Measurements from ENCODE around the gene G3BP1. TPM values are rescaled to one million over a fixed set of nuclear protein-coding genes. Genes with fewer than 3 reads are reported as not detected.
A peak's percentile ranks its signal among the peaks of the same experiment; 100 is the strongest.

Gene G3BP1
- total RNA-seq, 2 donors from 2014 or later: 149 to 251 TPM

DNA sequence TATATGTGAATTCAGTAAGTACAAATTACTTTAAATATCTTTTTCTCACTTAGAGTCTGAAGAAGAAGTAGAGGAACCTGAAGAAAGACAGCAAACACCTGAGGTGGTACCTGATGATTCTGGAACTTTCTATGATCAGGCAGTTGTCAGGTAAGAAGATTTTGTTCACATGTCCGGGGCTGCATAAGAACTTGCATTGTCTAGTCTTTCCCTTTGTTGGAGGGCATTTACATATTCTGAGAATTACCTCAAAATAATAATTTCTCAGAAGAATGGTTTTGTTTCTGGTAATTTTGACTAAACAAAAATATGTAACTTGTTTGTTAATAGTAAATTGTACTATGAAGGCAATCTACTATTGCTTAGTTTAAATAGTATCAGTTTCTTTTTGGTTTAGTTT, 23.7 kb downstream of the G3BP1 start:
- Mint-ChIP-seq H3K27me3 (no peaks in the 10 kb centered on the region), H3K27ac (peak overlapping the region; percentile 31), H3K4me1 (peaks cover 19% of the 10 kb centered on the region), H3K4me3 (no peak overlapping the region), H3K9me3 (no peaks in the 10 kb centered on the region), H3K36me3 (ENCODE audit: low read depth) (peaks cover 100% of the 10 kb centered on the region)
- no peak for ATAC-seq (replicated peaks)

DNA sequence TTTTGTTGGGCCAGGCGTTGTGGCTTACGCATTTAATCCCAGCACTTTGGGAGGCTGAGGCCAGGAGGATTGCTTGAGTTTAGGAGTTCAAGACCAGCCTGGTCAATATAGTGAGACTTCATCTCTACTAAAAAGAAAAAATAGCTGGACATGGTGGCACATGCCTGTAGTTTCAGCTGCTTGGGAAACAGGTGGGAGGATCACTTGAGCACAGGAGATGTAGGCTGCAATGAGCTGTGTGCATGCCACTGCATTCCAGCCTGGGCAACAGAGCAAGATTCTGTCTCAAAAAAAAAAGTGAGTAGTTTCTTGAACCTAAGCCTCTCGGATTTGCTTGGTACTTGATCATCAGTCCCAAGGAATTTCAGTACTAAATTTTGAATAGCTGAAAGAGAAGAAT, 26.9 kb downstream of the G3BP1 start:
- no peak for ATAC-seq (replicated peaks)
- Mint-ChIP-seq H3K4me1 (peaks cover 19% of the 10 kb centered on the region), H3K27ac (peak overlapping the region; percentile 1)

DNA sequence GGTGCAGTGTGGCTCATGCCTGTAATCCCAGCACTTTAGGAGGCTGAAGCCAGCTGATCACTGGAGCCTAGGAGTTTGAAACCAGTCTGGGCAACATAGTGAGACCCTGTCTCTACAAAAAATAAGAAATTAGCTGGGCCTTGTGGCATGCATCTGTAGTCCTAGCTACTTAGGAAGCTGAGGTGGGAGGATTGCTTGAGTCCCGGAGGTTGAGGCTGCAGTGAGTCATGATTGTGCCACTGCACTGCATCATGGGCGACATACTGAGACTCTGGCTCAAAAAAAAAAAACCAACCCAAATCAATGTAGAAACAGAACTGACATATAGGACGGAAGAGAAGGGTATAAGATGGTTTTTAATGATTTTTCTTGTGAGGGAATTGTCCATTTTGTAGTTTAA, 27.7 kb downstream of the G3BP1 start:
- H3K4me1 Mint-ChIP-seq: peaks cover 16% of the 10 kb centered on the region
- no peak overlapping the region for H3K4me3 Mint-ChIP-seq
- H3K9me3 Mint-ChIP-seq: no peaks in the 10 kb centered on the region
- H3K36me3 Mint-ChIP-seq (ENCODE audit: low read depth): peaks cover 100% of the 10 kb centered on the region
- H3K27me3 Mint-ChIP-seq: no peaks in the 10 kb centered on the region
- ATAC-seq (replicated peaks): peak; percentile 77
- peak overlapping the region; percentile 32 for H3K27ac Mint-ChIP-seq

More for the DNA sequence above, 26.9 kb downstream of the G3BP1 start:
- no peaks in the 10 kb centered on the region for H3K9me3 Mint-ChIP-seq
- no peaks in the 10 kb centered on the region for H3K27me3 Mint-ChIP-seq
- H3K36me3 Mint-ChIP-seq (ENCODE audit: low read depth): peaks cover 100% of the 10 kb centered on the region
- H3K4me3 Mint-ChIP-seq: no peak overlapping the region

DNA sequence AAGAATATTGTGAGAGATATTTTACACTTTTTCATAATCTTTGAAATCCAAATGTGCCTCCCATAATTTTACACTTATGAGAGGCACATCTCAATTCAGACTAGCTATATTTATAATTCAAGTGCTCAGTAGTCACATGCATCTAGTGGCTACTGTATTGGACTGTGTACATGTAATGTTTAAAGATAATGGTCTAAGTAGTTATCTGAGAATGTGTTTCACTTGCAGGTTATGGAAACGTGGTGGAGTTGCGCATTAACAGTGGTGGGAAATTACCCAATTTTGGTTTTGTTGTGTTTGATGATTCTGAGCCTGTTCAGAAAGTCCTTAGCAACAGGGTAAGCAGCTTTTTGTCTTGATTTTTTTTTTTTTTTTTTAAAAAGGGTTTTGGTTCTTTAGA, 28.8 kb downstream of the G3BP1 start:
- Mint-ChIP-seq H3K4me1 (peaks cover 23% of the 10 kb centered on the region), H3K9me3 (no peaks in the 10 kb centered on the region), H3K36me3 (ENCODE audit: low read depth) (peaks cover 100% of the 10 kb centered on the region), H3K4me3 (no peak overlapping the region), H3K27me3 (no peaks in the 10 kb centered on the region), H3K27ac (no peak overlapping the region)
- ATAC-seq (replicated peaks): no peak

DNA sequence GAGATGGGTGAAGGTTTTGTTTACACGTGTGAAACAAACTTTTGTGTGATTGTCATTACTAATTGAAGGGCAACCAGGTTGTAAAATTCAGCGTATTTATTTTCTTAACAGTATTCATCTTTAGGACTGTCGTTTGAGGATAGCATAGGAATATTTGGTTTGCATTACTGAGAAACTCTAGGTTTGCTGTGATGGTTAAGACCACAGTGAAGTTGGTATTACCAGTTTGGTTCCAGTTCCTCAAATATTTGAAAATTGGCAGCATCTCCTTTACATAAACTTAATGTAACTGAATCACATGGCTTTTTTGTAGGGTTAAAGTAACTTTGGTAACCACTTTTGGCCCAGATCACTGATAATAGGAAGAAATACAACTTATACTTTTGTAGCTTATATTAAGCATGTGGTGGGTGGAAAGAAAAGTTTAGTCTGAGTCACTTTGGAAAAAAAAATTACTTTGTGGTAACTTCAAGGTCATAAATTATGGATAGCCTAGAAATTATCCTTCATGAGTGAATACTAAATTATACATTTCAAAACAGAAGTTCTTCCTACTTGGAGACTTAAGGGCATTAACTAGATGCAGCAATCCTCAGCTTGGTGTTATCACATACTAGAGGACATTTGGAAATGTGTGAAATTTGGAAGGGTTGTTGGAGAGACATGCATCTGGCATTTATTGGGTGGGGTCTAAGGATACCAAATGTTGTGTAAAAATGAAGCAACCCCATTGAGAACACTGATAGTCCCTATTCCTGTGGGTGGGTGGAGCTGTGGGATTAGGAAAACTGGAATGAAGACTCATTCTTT, 33.9 kb downstream of the G3BP1 start:
- peaks cover 24% of the 10 kb centered on the region for H3K4me1 Mint-ChIP-seq
- peaks cover 100% of the 10 kb centered on the region for H3K36me3 Mint-ChIP-seq (ENCODE audit: low read depth)
- ATAC-seq (replicated peaks): peak; percentile 44
- no peaks in the 10 kb centered on the region for H3K27me3 Mint-ChIP-seq
- H3K9me3 Mint-ChIP-seq: no peaks in the 10 kb centered on the region
- peak overlapping the region; percentile 54 for H3K27ac Mint-ChIP-seq
- no peak overlapping the region for H3K4me3 Mint-ChIP-seq

DNA sequence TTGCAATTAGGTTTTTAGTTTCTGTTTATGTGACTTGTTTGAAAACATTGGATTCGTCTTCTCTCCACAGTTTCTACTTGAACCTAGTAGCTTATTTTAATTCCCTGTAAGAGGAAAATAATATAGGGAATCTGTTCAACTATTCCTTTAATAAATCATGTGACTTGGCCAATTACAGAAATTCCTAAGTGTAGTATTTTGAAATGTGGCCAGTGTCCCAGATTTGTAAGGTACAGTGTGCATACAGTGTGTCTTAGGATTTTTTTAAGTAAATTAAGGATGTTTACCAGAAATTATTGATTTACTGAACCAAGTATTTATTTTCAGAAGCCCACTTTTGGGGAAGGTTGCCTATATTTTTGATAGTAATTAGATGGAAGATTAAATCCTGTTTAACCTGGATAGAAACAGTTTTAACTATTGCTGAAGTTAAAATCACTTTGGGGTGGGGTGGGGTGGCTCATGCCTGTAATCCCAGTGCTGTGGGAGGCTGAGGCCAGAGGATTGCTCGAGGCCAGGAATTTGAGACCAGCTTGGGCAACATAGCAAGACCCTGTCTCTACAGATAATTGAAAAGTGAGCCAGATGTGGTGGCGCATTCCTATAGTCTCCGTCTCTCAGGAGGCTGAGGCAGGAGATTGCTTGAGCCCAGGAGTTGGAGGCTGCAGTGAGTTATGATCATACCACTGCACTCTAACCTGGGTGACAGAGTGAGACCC, 36.9 kb downstream of the G3BP1 start:
- Mint-ChIP-seq H3K27ac (no peak overlapping the region), H3K27me3 (no peaks in the 10 kb centered on the region), H3K4me3 (no peak overlapping the region), H3K36me3 (ENCODE audit: low read depth) (peaks cover 100% of the 10 kb centered on the region), H3K9me3 (no peaks in the 10 kb centered on the region), H3K4me1 (peaks cover 34% of the 10 kb centered on the region)
- ATAC-seq (replicated peaks): no peak

DNA sequence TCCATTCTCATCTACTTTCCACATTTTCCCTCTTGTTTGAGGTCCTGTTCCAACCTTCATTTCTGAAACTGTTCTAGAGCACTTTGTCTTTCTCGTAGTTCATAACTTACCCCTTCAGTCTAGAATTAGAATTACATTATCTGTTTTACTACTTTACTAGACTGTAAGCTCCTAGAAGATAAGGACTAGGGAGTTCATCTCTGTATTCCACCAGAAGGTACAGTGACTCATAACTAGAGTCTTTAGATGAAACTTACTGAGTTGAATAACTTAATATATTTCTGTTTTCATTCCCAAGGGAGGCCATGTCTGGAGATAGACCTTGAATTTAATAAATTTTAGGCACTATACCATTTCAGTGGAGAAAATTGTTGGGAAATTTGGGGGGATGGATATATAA, 38.7 kb downstream of the G3BP1 start:
- H3K36me3 Mint-ChIP-seq (ENCODE audit: low read depth): peaks cover 94% of the 10 kb centered on the region
- ATAC-seq (replicated peaks): peak; percentile 59
- H3K4me1 Mint-ChIP-seq: peaks cover 26% of the 10 kb centered on the region
- no peaks in the 10 kb centered on the region for H3K27me3 Mint-ChIP-seq
- no peaks in the 10 kb centered on the region for H3K9me3 Mint-ChIP-seq
- peak overlapping the region; percentile 75 for H3K27ac Mint-ChIP-seq
- H3K4me3 Mint-ChIP-seq: no peak overlapping the region

DNA sequence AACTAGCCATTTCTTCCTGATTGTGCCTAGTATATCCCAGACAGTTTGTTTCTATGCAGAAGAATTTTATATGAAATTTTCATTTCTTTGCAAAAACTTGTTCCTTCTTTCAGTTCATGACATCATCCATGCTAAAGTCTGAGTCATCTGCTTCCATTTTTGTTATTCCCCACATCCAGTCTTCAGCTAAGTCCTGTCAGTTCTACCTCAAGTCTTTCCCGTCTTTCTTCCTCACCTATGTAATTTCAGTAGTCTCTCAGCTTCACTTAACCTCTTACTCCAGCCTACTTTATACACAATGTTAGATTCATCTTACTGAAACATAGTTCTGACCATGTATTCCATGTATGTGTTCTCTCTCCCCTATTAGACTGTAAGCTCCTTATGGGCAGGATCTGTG, 39.1 kb downstream of the G3BP1 start:
- Mint-ChIP-seq H3K4me3 (no peak overlapping the region), H3K27ac (peak overlapping the region; percentile 75), H3K4me1 (peaks cover 21% of the 10 kb centered on the region), H3K36me3 (ENCODE audit: low read depth) (peaks cover 92% of the 10 kb centered on the region), H3K27me3 (no peaks in the 10 kb centered on the region), H3K9me3 (no peaks in the 10 kb centered on the region)
- no peak for ATAC-seq (replicated peaks)

DNA sequence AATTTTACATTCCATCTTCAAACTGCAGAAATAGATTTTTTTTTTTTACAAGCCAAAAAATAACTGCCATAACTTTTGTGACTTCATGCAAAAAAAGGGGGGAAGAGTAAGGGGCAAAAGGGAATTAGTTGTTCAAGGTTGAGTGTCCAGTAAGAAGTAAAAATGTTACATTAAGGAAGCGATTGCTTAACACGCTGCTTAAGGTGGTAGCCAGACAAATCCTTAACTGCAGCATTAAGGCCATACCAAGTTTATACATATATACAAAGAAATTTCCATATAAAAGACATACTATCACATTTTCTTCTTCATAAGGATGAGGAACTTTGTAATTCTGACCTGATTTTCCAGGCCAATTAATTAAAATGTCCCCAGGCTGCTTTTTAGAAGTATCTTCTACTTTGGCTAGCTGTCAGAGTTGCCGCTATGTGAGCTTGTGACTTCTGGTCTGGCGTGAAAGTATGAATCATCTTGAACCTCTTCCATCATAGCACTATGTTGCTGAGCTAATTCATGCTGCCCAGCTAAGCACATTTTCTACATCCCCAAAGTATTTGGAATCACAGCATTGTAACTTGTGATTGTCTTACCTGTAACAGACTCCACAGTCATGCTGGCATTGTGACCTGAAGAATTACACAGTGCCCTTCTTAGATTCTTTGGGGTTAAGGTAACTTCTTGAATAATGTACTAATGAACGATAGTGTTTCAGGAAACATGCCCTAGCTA, 40.0 kb downstream of the G3BP1 start:
- no peak overlapping the region for H3K4me3 Mint-ChIP-seq
- H3K9me3 Mint-ChIP-seq: no peaks in the 10 kb centered on the region
- H3K27me3 Mint-ChIP-seq: no peaks in the 10 kb centered on the region
- no peak overlapping the region for H3K27ac Mint-ChIP-seq
- peaks cover 14% of the 10 kb centered on the region for H3K4me1 Mint-ChIP-seq
- ATAC-seq (replicated peaks): no peak
- H3K36me3 Mint-ChIP-seq (ENCODE audit: low read depth): peaks cover 88% of the 10 kb centered on the region

DNA sequence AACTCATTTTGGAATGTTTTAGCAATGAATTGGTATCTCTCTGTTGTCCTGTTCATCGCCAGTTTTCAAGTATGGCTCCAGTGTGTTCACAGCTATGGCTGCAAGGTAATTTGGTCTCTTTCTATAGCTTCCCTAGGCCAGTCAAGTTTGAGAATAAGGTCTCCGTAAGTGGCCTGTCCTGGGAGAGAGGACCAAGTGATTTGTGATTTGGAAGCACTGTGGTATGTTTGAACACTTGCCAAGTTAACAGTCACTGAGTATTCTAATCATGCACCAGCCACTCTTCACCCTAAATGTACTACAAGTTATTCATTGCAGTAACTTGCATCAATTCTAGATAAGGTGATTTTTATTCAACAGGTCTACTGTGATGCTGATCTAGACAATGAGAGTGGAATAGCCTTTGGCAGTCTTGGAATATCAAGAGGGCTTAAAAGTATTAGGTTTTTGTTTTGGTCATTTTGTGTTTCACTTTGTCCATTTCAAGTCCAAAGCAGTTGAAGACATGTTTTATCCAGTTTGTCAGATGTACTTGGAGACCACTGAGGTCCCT, 41.1 kb downstream of the G3BP1 start:
- Mint-ChIP-seq H3K36me3 (ENCODE audit: low read depth) (peaks cover 84% of the 10 kb centered on the region), H3K27ac (no peak overlapping the region), H3K9me3 (no peaks in the 10 kb centered on the region), H3K4me3 (no peak overlapping the region), H3K27me3 (no peaks in the 10 kb centered on the region), H3K4me1 (peaks cover 14% of the 10 kb centered on the region)
- ATAC-seq (replicated peaks): no peak

DNA sequence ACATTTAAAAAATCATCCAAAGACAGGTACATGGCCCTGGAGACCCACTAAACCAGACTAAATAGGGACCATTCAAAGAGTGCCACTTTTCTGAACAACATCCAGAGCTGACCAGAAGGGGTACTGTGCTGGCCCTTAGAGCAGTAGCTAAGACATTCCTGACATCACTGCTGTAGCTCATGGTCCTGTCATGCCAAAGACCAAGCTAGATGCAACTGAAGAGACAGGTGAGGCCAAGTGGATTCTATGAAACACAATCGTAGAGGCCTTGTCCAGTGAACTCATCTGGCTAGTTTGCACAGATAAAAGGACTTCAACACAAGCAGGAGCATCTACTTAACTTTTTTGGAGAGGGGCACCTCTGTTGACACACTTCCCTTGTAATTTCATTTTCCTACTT, 43.3 kb downstream of the G3BP1 start:
- Mint-ChIP-seq H3K9me3 (no peaks in the 10 kb centered on the region), H3K4me3 (no peak overlapping the region), H3K27me3 (no peaks in the 10 kb centered on the region), H3K4me1 (peaks cover 14% of the 10 kb centered on the region), H3K27ac (peak overlapping the region; percentile 21), H3K36me3 (ENCODE audit: low read depth) (peaks cover 66% of the 10 kb centered on the region)
- no peak for ATAC-seq (replicated peaks)

DNA sequence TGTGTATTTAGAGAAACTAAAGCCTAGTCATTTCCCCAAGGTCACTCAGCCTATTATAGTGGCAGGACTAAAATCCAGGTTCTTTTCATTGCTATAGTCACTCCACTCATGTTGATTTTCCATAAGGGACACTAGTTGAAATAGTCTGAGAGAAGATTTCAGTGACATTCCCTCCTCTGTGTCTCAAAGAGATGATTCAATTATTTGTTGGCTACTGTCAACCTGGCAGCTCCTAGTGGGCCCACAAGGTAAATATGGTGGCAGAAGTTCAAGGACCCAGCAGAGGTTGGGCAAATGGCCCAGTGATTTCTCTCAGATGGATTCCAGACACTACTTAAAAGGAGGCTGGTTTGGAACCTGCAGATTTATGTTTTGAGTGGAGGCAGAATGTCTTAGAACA, 48.1 kb downstream of the G3BP1 start:
- H3K4me3 Mint-ChIP-seq: no peak overlapping the region
- H3K4me1 Mint-ChIP-seq: no peaks in the 10 kb centered on the region
- H3K27me3 Mint-ChIP-seq: no peaks in the 10 kb centered on the region
- H3K9me3 Mint-ChIP-seq: no peaks in the 10 kb centered on the region
- H3K36me3 Mint-ChIP-seq (ENCODE audit: low read depth): peaks cover 19% of the 10 kb centered on the region
- H3K27ac Mint-ChIP-seq: no peak overlapping the region
- no peak for ATAC-seq (replicated peaks)

DNA sequence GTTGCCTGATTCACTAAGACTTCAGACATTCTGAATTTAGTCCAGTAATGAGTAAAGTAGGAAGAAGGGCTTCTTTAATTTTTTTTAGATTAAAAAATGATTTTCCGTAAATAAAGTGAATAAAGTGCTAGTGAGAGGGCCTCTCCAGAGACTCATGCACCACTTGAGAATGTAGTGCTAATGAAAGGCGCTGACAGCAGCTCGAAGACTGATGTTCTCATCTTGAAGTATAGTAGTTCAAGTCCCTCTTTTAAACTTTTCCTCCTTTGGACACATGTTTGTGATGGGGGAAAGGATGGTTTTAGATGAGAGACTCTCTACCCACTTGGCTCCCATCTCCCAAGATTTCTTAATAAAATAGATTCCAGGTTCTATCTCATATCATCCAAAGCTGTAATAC, 48.5 kb downstream of the G3BP1 start:
- H3K36me3 Mint-ChIP-seq (ENCODE audit: low read depth): peaks cover 19% of the 10 kb centered on the region
- H3K4me1 Mint-ChIP-seq: no peaks in the 10 kb centered on the region
- no peak for ATAC-seq (replicated peaks)
- no peak overlapping the region for H3K27ac Mint-ChIP-seq
- no peaks in the 10 kb centered on the region for H3K27me3 Mint-ChIP-seq
- no peaks in the 10 kb centered on the region for H3K9me3 Mint-ChIP-seq
- H3K4me3 Mint-ChIP-seq: no peak overlapping the region

DNA sequence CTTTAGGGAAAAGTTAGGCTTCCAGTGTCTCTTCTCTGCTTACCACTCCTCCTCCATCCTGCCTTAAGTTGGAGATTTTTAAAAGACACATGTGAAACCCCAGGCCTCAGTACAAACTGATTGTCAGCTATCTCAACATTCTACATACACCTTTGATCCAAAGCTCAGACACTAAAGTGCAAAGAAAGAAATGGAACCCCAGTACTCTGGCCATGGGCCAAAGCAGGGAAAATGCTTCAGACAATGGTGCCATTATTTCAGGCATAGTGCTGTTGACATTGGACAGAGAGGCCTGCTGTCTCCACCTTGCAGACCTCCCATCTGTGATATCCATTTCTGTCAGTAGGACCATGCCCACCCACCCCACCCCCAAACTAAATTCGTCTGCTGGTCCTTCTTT, 49.1 kb downstream of the G3BP1 start:
- H3K27ac Mint-ChIP-seq: no peak overlapping the region
- no peak for ATAC-seq (replicated peaks)
- H3K36me3 Mint-ChIP-seq (ENCODE audit: low read depth): peaks cover 21% of the 10 kb centered on the region
- no peak overlapping the region for H3K4me3 Mint-ChIP-seq
- H3K27me3 Mint-ChIP-seq: no peaks in the 10 kb centered on the region
- no peaks in the 10 kb centered on the region for H3K9me3 Mint-ChIP-seq
- H3K4me1 Mint-ChIP-seq: no peaks in the 10 kb centered on the region
